ENCODE results near the gene PCNT. TPM values are rescaled to one million over a fixed set of nuclear protein-coding genes. Genes with fewer than 3 reads are reported as not detected.
"Not testable (repeated sequence)": the region's sequence is repeated elsewhere in the genome, so short reads cannot be mapped to it uniquely, and the experiment has no call there.

PCNT gene
- total RNA-seq, 1 experiment from 2014 or later, result 34.0 TPM

DNA sequence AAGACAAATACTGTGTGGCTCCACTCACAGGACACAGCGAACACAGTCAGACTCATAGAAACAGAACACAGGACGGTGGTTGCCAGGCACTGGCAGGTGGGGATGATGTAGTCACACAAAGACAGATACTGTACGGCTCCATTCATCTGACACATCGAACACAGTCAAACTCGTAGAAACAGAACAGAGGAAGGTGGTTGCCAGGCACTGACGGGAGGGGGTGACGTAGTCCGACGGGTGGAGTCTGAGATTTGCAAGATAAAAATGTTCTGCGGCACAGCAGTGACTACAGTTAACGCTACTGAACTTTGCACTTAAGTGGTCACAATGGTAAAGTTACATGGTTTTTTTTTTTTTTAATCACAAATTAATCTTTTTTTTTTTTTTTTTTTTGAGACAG is 19.0 kb upstream of the PCNT start:
- DNase-seq (ENCODE audit: unreplicated experiment), result no peak
- intact Hi-C loops (cut with micrococcal nuclease), result no loop called here
- Mint-ChIP-seq H3K36me3 (ENCODE audit: insufficient read depth, unreplicated experiment) (peaks cover 39% of the 10 kb centered on the region), H3K27me3 (ENCODE audit: insufficient read depth, unreplicated experiment) (no peaks in the 10 kb centered on the region), H3K4me3 (ENCODE audit: unreplicated experiment) (no peak overlapping the region), H3K27ac (ENCODE audit: low read depth, unreplicated experiment) (no peak overlapping the region), H3K9me3 (ENCODE audit: unreplicated experiment) (no peaks in the 10 kb centered on the region), H3K4me1 (ENCODE audit: insufficient read depth, unreplicated experiment) (no peaks in the 10 kb centered on the region)
- ChIA-PET POLR2A (no interaction called here), CTCF (no interaction called here)
- no TSS peak for BruUV-seq (replicated peaks)
- TF ChIP-seq, protein P1, sequence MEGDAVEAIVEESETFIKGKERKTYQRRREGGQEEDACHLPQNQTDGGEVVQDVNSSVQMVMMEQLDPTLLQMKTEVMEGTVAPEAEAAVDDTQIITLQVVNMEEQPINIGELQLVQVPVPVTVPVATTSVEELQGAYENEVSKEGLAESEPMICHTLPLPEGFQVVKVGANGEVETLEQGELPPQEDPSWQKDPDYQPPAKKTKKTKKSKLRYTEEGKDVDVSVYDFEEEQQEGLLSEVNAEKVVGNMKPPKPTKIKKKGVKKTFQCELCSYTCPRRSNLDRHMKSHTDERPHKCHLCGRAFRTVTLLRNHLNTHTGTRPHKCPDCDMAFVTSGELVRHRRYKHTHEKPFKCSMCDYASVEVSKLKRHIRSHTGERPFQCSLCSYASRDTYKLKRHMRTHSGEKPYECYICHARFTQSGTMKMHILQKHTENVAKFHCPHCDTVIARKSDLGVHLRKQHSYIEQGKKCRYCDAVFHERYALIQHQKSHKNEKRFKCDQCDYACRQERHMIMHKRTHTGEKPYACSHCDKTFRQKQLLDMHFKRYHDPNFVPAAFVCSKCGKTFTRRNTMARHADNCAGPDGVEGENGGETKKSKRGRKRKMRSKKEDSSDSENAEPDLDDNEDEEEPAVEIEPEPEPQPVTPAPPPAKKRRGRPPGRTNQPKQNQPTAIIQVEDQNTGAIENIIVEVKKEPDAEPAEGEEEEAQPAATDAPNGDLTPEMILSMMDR (IDR thresholded peaks at IDR 0.05; ENCODE audit: unreplicated experiment), result no peak

DNA sequence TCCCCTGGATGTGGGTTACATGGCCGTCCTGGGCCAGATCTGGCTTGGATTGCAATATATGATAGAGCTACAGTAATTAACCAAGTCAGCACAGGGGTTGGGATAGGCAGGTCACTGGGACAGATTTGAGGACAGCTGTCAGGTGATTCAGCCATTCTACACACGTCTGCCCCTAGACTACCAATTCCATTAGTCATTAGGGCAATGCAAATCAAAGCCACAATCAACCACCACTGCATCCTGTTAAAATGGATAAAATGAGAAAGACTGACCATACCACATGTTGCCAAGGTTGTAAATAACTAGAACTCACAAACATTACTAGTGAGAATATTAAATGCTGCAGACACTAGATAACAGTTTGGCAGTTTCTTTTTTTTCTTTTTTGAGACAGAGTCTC is 16.3 kb upstream of the PCNT start:
- Mint-ChIP-seq H3K9me3 (ENCODE audit: unreplicated experiment) (no peaks in the 10 kb centered on the region), H3K27ac (ENCODE audit: low read depth, unreplicated experiment) (no peak overlapping the region), H3K27me3 (ENCODE audit: insufficient read depth, unreplicated experiment) (no peaks in the 10 kb centered on the region), H3K4me3 (ENCODE audit: unreplicated experiment) (no peak overlapping the region), H3K36me3 (ENCODE audit: insufficient read depth, unreplicated experiment) (peaks cover 30% of the 10 kb centered on the region), H3K4me1 (ENCODE audit: insufficient read depth, unreplicated experiment) (no peaks in the 10 kb centered on the region)
- intact Hi-C loops (cut with micrococcal nuclease), result no loop called here
- ChIA-PET POLR2A (no interaction called here), CTCF (no interaction called here)
- TF ChIP-seq, protein P1 (IDR thresholded peaks at IDR 0.05; ENCODE audit: unreplicated experiment), result no peak
- DNase-seq (ENCODE audit: unreplicated experiment), result no peak
- no TSS peak for BruUV-seq (replicated peaks)

DNA sequence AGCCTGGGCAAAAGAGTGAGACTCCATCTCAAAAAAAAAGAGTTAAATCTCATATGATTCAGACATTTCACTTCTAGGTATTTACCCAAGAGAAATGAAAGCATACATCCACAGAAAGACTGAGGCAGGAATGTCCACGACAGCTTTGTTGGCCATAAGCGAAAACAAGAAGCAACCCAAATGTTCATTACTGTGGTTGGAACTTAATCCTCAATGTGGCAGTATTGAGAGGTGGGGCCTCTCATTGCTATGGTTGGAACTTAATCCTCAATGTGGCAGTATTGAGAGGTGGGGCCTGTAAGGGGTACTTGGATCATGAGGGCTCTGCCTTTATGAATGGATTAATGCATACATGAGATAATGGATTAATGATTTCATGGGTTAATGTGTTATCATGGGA is 15.5 kb upstream of the PCNT start:
- ChIA-PET POLR2A (interaction anchor here (0.9 kb wide), 1 partner anchor 13 kb away, joined by 5 read pairs; no protein-coding TSS in a partner anchor), CTCF (no interaction called here)
- TF ChIP-seq, protein P1 (IDR thresholded peaks at IDR 0.05; ENCODE audit: unreplicated experiment), result no peak
- DNase-seq (ENCODE audit: unreplicated experiment), result no peak
- Mint-ChIP-seq H3K4me1 (ENCODE audit: insufficient read depth, unreplicated experiment) (no peaks in the 10 kb centered on the region), H3K4me3 (ENCODE audit: unreplicated experiment) (no peak overlapping the region), H3K27me3 (ENCODE audit: insufficient read depth, unreplicated experiment) (no peaks in the 10 kb centered on the region), H3K27ac (ENCODE audit: low read depth, unreplicated experiment) (no peak overlapping the region), H3K36me3 (ENCODE audit: insufficient read depth, unreplicated experiment) (peaks cover 26% of the 10 kb centered on the region), H3K9me3 (ENCODE audit: unreplicated experiment) (no peaks in the 10 kb centered on the region)
- intact Hi-C loops (cut with micrococcal nuclease), result no loop called here
- no TSS peak for BruUV-seq (replicated peaks)

DNA sequence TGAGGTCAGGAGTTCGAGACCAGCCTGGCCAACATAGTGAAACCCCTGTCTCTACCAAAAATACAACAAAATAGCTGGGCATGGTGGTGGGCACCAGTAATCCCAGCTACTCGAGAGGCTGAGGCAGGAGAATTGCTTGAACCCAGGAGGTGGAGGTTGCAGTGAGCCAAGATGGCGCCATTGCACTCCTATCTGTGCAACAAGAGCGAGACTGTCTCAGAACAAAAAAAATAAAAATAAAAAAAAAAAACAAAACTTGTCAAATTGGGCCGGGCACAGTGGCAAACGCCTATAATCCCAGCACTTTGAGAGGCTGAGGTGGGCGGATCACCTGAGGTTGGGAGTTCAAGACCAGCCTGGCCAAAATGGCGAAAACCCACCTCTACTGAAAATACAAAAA is 13.7 kb upstream of the PCNT start:
- intact Hi-C loops (cut with micrococcal nuclease); DNase-seq (ENCODE audit: unreplicated experiment); H3K9me3 Mint-ChIP-seq (ENCODE audit: unreplicated experiment); BruUV-seq (replicated peaks); H3K27me3 Mint-ChIP-seq (ENCODE audit: insufficient read depth, unreplicated experiment); CTCF ChIA-PET; H3K27ac Mint-ChIP-seq (ENCODE audit: low read depth, unreplicated experiment); H3K4me3 Mint-ChIP-seq (ENCODE audit: unreplicated experiment); H3K4me1 Mint-ChIP-seq (ENCODE audit: insufficient read depth, unreplicated experiment): not testable (repeated sequence)
- POLR2A ChIA-PET, result interaction anchor here (2.1 kb wide), 1 partner anchor 12 kb away, joined by 9 read pairs; no protein-coding TSS in a partner anchor
- peaks cover 13% of the 10 kb centered on the region for H3K36me3 Mint-ChIP-seq (ENCODE audit: insufficient read depth, unreplicated experiment)

DNA sequence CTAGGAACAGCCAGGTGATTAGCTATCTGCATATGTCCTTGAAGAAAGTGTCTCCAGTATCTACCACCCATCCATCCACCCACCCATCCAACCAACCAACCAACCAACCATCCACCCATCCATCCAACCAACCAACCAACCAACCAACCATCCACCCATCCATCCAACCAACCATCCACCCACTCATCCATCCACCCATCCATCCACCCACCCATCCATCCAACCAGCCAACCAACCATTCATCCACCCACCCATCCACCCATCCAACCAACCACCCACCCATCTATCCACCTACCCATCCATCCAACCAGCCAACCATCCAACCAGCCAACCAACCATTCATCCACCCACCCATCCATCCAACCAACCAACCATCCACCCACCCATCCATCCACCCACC is 12.4 kb upstream of the PCNT start:
- Mint-ChIP-seq H3K9me3 (ENCODE audit: unreplicated experiment) (no peaks in the 10 kb centered on the region), H3K27me3 (ENCODE audit: insufficient read depth, unreplicated experiment) (no peaks in the 10 kb centered on the region), H3K36me3 (ENCODE audit: insufficient read depth, unreplicated experiment) (peaks cover 13% of the 10 kb centered on the region), H3K4me1 (ENCODE audit: insufficient read depth, unreplicated experiment) (no peaks in the 10 kb centered on the region), H3K4me3 (ENCODE audit: unreplicated experiment) (no peak overlapping the region), H3K27ac (ENCODE audit: low read depth, unreplicated experiment) (no peak overlapping the region)
- CTCF ChIA-PET, result no interaction called here
- POLR2A ChIA-PET, result interaction anchor here (0.7 to 2.1 kb wide), 2 partner anchors 11 to 26 kb away, joined by 3 to 9 read pairs; partner anchors contain the start of gene MCM3AP
- TF ChIP-seq, protein P1 (IDR thresholded peaks at IDR 0.05; ENCODE audit: unreplicated experiment), result no peak
- BruUV-seq (replicated peaks), result no TSS peak
- intact Hi-C loops (cut with micrococcal nuclease), result no loop called here
- no peak for DNase-seq (ENCODE audit: unreplicated experiment)

Measured in MCF 10A (cell line).